Neural cell (in vitro differentiated cells): Measurements from ENCODE around the gene YWHAE.

Experiments
- CTCF ChIP-seq: fragments of 450-650 bp; IDR thresholded peaks from 2 replicates; pipeline ENCODE4 v1.5.1; 2014; ENCODE audit warnings: antibody characterized with exemption, mild to moderate bottlenecking, moderate library complexity; ENCODE audit not compliant: poor library complexity, severe bottlenecking
- EZH2 ChIP-seq: fragments of 200-600, 300-800 bp; shearing (Covaris generic), sonication (generic); IDR thresholded peaks from 2 replicates; pipeline ENCODE4 v1.6.1; 2014; ENCODE audit warnings: antibody characterized with exemption, low read length, borderline replicate concordance, mild to moderate bottlenecking; ENCODE audit not compliant: insufficient read depth, poor library complexity, severe bottlenecking

- TF ChIP-seq EZH2 = no peak
- no peak for TF ChIP-seq CTCF
Observed at GRCh38 chr17:1374431-1375177, 25.4 kb downstream of the YWHAE start.
